Fibroblast of mammary gland (primary cell): ENCODE results near the gene ISL1.

Experiments
- DNase-seq: peaks from one replicate; pipeline ENCODE4 v3.0.0-alpha.2; 2010; ENCODE audit warnings: low read depth
- H3K4me3 ChIP-seq: 2 replicates; pipeline ENCODE4 v1.5.1; 2011; ENCODE audit warnings: low read depth, mild to moderate bottlenecking, low read length, moderate library complexity; ENCODE audit not compliant: control insufficient read depth
- TF ChIP-seq, protein P1 (sequence below): conservative IDR thresholded peaks from 2 replicates; pipeline ENCODE4 v1.5.1; 2011; ENCODE audit warnings: low read depth, low read length, inconsistent platforms; ENCODE audit not compliant: control insufficient read depth, insufficient read depth

Gene ISL1

DNA sequence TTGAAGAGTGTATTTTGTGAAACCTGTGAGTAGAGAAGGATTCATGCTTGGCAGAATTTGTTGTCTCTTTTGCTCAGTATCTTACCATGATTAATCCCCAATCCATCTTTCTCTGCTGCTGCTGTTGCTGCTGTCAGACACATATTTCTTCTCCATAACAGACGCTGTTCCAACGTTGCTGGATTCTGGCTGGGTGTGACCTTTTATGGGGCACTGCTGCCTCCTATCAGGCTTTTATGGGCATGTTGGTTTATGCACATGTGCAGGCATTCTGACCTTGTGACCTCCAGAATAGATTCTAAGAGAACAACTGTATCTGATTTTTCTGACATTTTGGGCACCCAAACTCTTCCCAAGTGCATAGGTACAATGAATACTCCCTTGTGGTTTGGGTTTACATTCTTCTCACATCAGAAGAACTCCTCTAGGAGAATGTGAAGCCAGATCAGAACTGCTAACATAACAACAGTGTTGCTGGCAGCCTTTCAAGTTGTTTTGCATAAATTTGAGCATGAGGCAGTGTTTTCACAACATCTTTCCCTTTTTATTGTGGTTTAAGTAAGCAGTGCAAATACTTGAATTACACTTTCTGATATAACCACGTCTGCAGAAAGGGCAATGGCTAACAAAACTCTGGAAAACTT is 9.2 kb upstream of the ISL1 start:
- H3K4me3 ChIP-seq, result no peak overlapping the region
- no peak for DNase-seq
- TF ChIP-seq, protein P1, sequence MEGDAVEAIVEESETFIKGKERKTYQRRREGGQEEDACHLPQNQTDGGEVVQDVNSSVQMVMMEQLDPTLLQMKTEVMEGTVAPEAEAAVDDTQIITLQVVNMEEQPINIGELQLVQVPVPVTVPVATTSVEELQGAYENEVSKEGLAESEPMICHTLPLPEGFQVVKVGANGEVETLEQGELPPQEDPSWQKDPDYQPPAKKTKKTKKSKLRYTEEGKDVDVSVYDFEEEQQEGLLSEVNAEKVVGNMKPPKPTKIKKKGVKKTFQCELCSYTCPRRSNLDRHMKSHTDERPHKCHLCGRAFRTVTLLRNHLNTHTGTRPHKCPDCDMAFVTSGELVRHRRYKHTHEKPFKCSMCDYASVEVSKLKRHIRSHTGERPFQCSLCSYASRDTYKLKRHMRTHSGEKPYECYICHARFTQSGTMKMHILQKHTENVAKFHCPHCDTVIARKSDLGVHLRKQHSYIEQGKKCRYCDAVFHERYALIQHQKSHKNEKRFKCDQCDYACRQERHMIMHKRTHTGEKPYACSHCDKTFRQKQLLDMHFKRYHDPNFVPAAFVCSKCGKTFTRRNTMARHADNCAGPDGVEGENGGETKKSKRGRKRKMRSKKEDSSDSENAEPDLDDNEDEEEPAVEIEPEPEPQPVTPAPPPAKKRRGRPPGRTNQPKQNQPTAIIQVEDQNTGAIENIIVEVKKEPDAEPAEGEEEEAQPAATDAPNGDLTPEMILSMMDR, result no peak

DNA sequence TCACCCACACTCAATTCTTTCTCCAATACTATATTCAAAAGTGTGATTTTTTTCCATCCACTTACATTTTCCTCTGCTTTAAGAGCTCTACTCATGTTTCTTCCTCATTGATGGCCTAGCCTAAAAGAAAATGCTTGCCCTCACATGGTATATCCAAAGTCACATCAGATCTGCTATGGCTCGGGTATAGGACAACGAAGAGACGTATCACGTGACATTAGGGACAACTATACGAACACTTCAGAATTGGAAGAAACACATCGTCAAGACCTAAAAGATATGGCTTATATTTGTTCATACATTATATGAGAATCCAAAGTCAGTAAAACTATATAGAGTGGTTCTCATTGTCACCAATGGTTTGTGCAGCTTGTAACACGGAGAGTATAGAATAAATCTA is 8.2 kb upstream of the ISL1 start:
- DNase-seq, result no peak
- TF ChIP-seq, protein P1, result no peak
- no peak overlapping the region for H3K4me3 ChIP-seq

DNA sequence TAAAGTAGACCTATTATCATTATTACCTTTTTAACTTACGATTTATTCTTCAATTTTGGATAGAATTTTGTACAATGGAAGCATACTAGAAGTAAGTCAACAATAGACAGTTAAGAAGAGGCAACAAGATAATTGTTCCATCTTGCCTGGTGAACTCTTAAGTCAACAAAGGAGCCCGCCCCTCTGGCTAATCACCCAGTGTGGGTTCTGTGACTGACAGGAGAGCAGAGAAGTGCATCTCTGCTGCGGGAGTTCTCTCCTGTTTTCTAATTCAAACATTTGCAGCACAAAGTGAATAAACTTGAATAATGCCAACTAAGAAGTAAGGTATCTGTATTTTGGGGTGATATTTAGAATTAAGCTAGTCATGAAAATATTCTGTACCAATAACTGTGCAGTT is 6.7 kb upstream of the ISL1 start:
- H3K4me3 ChIP-seq, result no peak overlapping the region
- TF ChIP-seq, protein P1, result no peak
- DNase-seq, result no peak

- no peak overlapping the region for H3K4me3 ChIP-seq
- DNase-seq, result no peak
- TF ChIP-seq, protein P1, result no peak
Observed at GRCh38 chr5:51377151-51378060, 5.8 kb upstream of the ISL1 start.

DNA sequence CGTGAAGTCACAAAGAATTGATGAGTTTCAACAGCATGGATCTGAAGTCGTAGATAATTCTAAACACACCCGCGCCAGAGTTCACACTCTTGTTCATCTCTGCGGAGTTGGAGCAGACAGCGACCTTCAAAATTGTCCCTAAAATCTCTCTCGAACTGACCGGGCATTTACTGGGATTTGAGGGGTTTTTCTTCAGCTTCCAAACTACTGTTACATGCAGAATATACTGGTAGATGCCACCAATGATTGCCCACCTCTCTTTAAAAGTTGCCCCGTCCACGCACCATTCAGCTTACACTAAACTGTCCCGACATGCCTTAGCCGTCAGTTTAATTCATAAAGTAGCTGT is 5.2 kb upstream of the ISL1 start:
- H3K4me3 ChIP-seq, result no peak overlapping the region
- TF ChIP-seq, protein P1, result no peak
- DNase-seq, result no peak

- no peak for DNase-seq
- TF ChIP-seq, protein P1, result no peak
- no peak overlapping the region for H3K4me3 ChIP-seq
Observed at GRCh38 chr5:51378448-51379330, 4.6 kb upstream of the ISL1 start.
